RWPE1 (cell line): ENCODE measurements around the gene CALY.

ENCODE experiments used
- CTCF ChIA-PET: fragments of 350-600 bp; sonication (Branson Sonifier 250); formaldehyde crosslinking; extraction: SDS; loops from one replicate; lab custom pipeline; 2021; lab: Yijun Ruan, JAX
- POLR2A ChIA-PET: fragments of 400-600 bp; formaldehyde crosslinking; extraction: SDS; loops from one replicate; lab custom pipeline; 2020; ENCODE audit warnings: antibody characterized with exemption; ENCODE audit not compliant: low non-redundant PET; lab: Yijun Ruan, JAX
- DNase-seq: peaks from one replicate; pipeline ENCODE4 v3.0.0; 2012; ENCODE audit warnings: low spot score
- H3K27ac ChIP-seq: fragments of 450-650 bp; 2 replicates; pipeline ENCODE4 v1.5.1; 2017
- CTCF ChIP-seq: fragments of 450-650 bp; conservative IDR thresholded peaks from 2 replicates; pipeline ENCODE4 v1.5.1; 2017; ENCODE audit warnings: low read depth, mild to moderate bottlenecking

The CALY gene

GRCh38 chr10:133277993-133278576 lies 58.6 kb downstream of the CALY start:
- ChIA-PET CTCF (interaction anchor here (0.6 to 1.6 kb wide), 5 partner anchors 19 to 52 kb away, joined by 3 to 8 read pairs (median 5); no protein-coding TSS in a partner anchor), POLR2A (interaction anchor here (1.0 kb wide), 1 partner anchor 17 kb away, joined by 5 read pairs; no protein-coding TSS in a partner anchor)
- peak overlapping the region; percentile 89 for H3K27ac ChIP-seq
- no peak for TF ChIP-seq CTCF
- no peak for DNase-seq

GRCh38 chr10:133277277-133277992 lies 59.3 kb downstream of the CALY start:
- ChIA-PET POLR2A (interaction anchor here (1.0 kb wide), 1 partner anchor 16 kb away, joined by 5 read pairs; no protein-coding TSS in a partner anchor), CTCF (interaction anchor here (0.6 to 1.6 kb wide), 4 partner anchors 30 to 52 kb away, joined by 3 to 5 read pairs (median 4); no protein-coding TSS in a partner anchor)
- DNase-seq: no peak

GRCh38 chr10:133276435-133277201 lies 60.1 kb downstream of the CALY start, which contains the start of gene ADAM8:
TSS of gene ADAM8 (minus strand) at chr10:133276868. CDS start at chr10:133276817, 51 bp downstream.
- peak; percentile 64 for DNase-seq
- H3K27ac ChIP-seq: peak within 1 kb of the TSS; percentile 89
- ChIA-PET POLR2A (interaction anchor here (1.0 kb wide), 1 partner anchor 31 kb away, joined by 3 read pairs; no protein-coding TSS in a partner anchor), CTCF (interaction anchor here (0.6 to 1.1 kb wide), 3 partner anchors 30 to 53 kb away, joined by 3 to 5 read pairs (median 3); no protein-coding TSS in a partner anchor)
- TF ChIP-seq CTCF: no peak

More at GRCh38 chr10:133277277-133277992, 59.3 kb downstream of the CALY start:
- TF ChIP-seq CTCF: no peak
- peak overlapping the region; percentile 89 for H3K27ac ChIP-seq

GRCh38 chr10:133276100-133276434 lies 60.6 kb downstream of the CALY start:
- POLR2A ChIA-PET: interaction anchor here (1.0 to 1.4 kb wide), 2 partner anchors 15 to 32 kb away, joined by 3 to 5 read pairs; no protein-coding TSS in a partner anchor
- CTCF ChIA-PET: interaction anchor here (0.7 to 1.1 kb wide), 2 partner anchors 29 to 32 kb away, joined by 3 to 5 read pairs; no protein-coding TSS in a partner anchor

GRCh38 chr10:133275684-133276092 lies 61.0 kb downstream of the CALY start:
- CTCF ChIA-PET: interaction anchor here (0.7 to 1.0 kb wide), 3 partner anchors 18 to 32 kb away, joined by 3 to 6 read pairs (median 4); no protein-coding TSS in a partner anchor
- H3K27ac ChIP-seq: peak overlapping the region; percentile 33; the same call in 1 of the 2 replicates
- POLR2A ChIA-PET: interaction anchor here (0.7 to 1.4 kb wide), 4 partner anchors 15 to 32 kb away, joined by 3 to 6 read pairs (median 4); no protein-coding TSS in a partner anchor
- DNase-seq: no peak
- no peak for TF ChIP-seq CTCF

More at GRCh38 chr10:133276100-133276434, 60.6 kb downstream of the CALY start:
- peak overlapping the region; percentile 33; the same call in 1 of the 2 replicates for H3K27ac ChIP-seq
- no peak for TF ChIP-seq CTCF
- DNase-seq: no peak
